NCI-H2196 treated with DMSO at 0.1 percent for 48 hours (cell line): ENCODE data around the gene PTPRM.

Experiments used
- DNase-seq: peaks from one replicate; lab custom pipeline; 2025; ENCODE audit not compliant: unreplicated experiment; lab: John Stamatoyannopoulos, UW

Gene PTPRM

GRCh38 chr18:7566567-7567473 lies at the start of gene PTPRM:
Gene PTPRM (plus strand): TSS chr18:7567316. CDS start chr18:7567819, 503 bp downstream.
- DNase-seq, result peak; percentile 54

GRCh38 chr18:7517852-7518251 lies 49.3 kb upstream of the PTPRM start:
- no peak for DNase-seq

GRCh38 chr18:7520200-7520785 lies 46.8 kb upstream of the PTPRM start:
- no peak for DNase-seq

GRCh38 chr18:7521226-7521856 lies 45.8 kb upstream of the PTPRM start:
- DNase-seq, result peak; percentile 9

GRCh38 chr18:7523772-7524171 lies 43.3 kb upstream of the PTPRM start:
- no peak for DNase-seq

- no peak for DNase-seq
Measured at GRCh38 chr18:7524786-7525185, 42.3 kb upstream of the PTPRM start.

- DNase-seq, result no peak
Measured at GRCh38 chr18:7532942-7533341, 34.2 kb upstream of the PTPRM start.

GRCh38 chr18:7535436-7536205 lies 31.5 kb upstream of the PTPRM start:
- no peak for DNase-seq

GRCh38 chr18:7537145-7537544 lies 30.0 kb upstream of the PTPRM start:
- DNase-seq, result no peak

- no peak for DNase-seq
Measured at GRCh38 chr18:7541835-7542234, 25.3 kb upstream of the PTPRM start.

- DNase-seq, result no peak
Measured at GRCh38 chr18:7544686-7545085, 22.4 kb upstream of the PTPRM start.

- no peak for DNase-seq
Measured at GRCh38 chr18:7545734-7546133, 21.4 kb upstream of the PTPRM start.

- DNase-seq, result no peak
Measured at GRCh38 chr18:7548221-7548620, 18.9 kb upstream of the PTPRM start.

GRCh38 chr18:7548721-7549120 lies 18.4 kb upstream of the PTPRM start:
- DNase-seq, result no peak

GRCh38 chr18:7557973-7558372 lies 9.1 kb upstream of the PTPRM start:
- no peak for DNase-seq

- DNase-seq, result no peak
Measured at GRCh38 chr18:7558769-7559168, 8.3 kb upstream of the PTPRM start.

- no peak for DNase-seq
Measured at GRCh38 chr18:7559709-7560319, 7.3 kb upstream of the PTPRM start.

GRCh38 chr18:7561909-7562460 lies 5.1 kb upstream of the PTPRM start:
- no peak for DNase-seq

GRCh38 chr18:7562491-7562890 lies 4.6 kb upstream of the PTPRM start:
- DNase-seq, result no peak

- no peak for DNase-seq
Measured at GRCh38 chr18:7565677-7566076, 1.4 kb upstream of the PTPRM start.

- DNase-seq, result no peak
Measured at GRCh38 chr18:7566244-7566566, 911 bp upstream of the PTPRM start.
